ENCODE measurements around the gene CDHR1.

CDHR1 gene

GRCh38 chr10:84212014-84212413 is 17.7 kb downstream of the CDHR1 start:
- H3K4me1 ChIP-seq (ENCODE audit: control insufficient read depth, insufficient read depth, low read length, unreplicated experiment) = no peaks in the 10 kb centered on the region
- H3K27me3 ChIP-seq (ENCODE audit: insufficient read depth, low read length) = peaks cover 79% of the 10 kb centered on the region
- H3K79me2 ChIP-seq (ENCODE audit: control insufficient read depth, insufficient read depth, low read length, unreplicated experiment) = no peaks in the 10 kb centered on the region
- H3K27ac ChIP-seq (ENCODE audit: low read depth, low read length) = no peak overlapping the region
- no peaks in the 10 kb centered on the region for H3K36me3 ChIP-seq (ENCODE audit: insufficient read depth, low read length)
- H2AFZ ChIP-seq (ENCODE audit: low read length, unreplicated experiment) = no peak overlapping the region
- no peak overlapping the region for H3K4me3 ChIP-seq (ENCODE audit: low read depth, low read length)

- Histone ChIP-seq H3K4me1 (ENCODE audit: control insufficient read depth, insufficient read depth, low read length, unreplicated experiment) (no peaks in the 10 kb centered on the region), H2AFZ (ENCODE audit: low read length, unreplicated experiment) (no peak overlapping the region), H3K27me3 (ENCODE audit: insufficient read depth, low read length) (peaks cover 74% of the 10 kb centered on the region), H3K79me2 (ENCODE audit: control insufficient read depth, insufficient read depth, low read length, unreplicated experiment) (no peaks in the 10 kb centered on the region), H3K27ac (ENCODE audit: low read depth, low read length) (no peak overlapping the region), H3K4me3 (ENCODE audit: low read depth, low read length) (no peak overlapping the region), H3K36me3 (ENCODE audit: insufficient read depth, low read length) (no peaks in the 10 kb centered on the region)
These were observed 18.7 kb downstream of the CDHR1 start for GRCh38 chr10:84213076-84213475.

- Histone ChIP-seq H2AFZ (ENCODE audit: low read length, unreplicated experiment) (no peak overlapping the region), H3K27me3 (ENCODE audit: insufficient read depth, low read length) (peaks cover 74% of the 10 kb centered on the region), H3K79me2 (ENCODE audit: control insufficient read depth, insufficient read depth, low read length, unreplicated experiment) (no peaks in the 10 kb centered on the region), H3K36me3 (ENCODE audit: insufficient read depth, low read length) (no peaks in the 10 kb centered on the region), H3K4me3 (ENCODE audit: low read depth, low read length) (no peak overlapping the region), H3K27ac (ENCODE audit: low read depth, low read length) (no peak overlapping the region), H3K4me1 (ENCODE audit: control insufficient read depth, insufficient read depth, low read length, unreplicated experiment) (no peaks in the 10 kb centered on the region)
These were observed 19.8 kb downstream of the CDHR1 start for GRCh38 chr10:84214046-84214572.

GRCh38 chr10:84214612-84215235 is 20.4 kb downstream of the CDHR1 start:
- no peak overlapping the region for H2AFZ ChIP-seq (ENCODE audit: low read length, unreplicated experiment)
- H3K79me2 ChIP-seq (ENCODE audit: control insufficient read depth, insufficient read depth, low read length, unreplicated experiment) = no peaks in the 10 kb centered on the region
- peaks cover 75% of the 10 kb centered on the region for H3K27me3 ChIP-seq (ENCODE audit: insufficient read depth, low read length)
- no peak overlapping the region for H3K27ac ChIP-seq (ENCODE audit: low read depth, low read length)
- H3K36me3 ChIP-seq (ENCODE audit: insufficient read depth, low read length) = no peaks in the 10 kb centered on the region
- no peaks in the 10 kb centered on the region for H3K4me1 ChIP-seq (ENCODE audit: control insufficient read depth, insufficient read depth, low read length, unreplicated experiment)
- no peak overlapping the region for H3K4me3 ChIP-seq (ENCODE audit: low read depth, low read length)

- H3K79me2 ChIP-seq (ENCODE audit: control insufficient read depth, insufficient read depth, low read length, unreplicated experiment) = no peaks in the 10 kb centered on the region
These were observed 22.5 kb downstream of the CDHR1 start for GRCh38 chr10:84216834-84217233.

GRCh38 chr10:84217746-84218145 is 23.4 kb downstream of the CDHR1 start:
- Histone ChIP-seq H2AFZ (ENCODE audit: low read length, unreplicated experiment) (no peak overlapping the region), H3K4me3 (ENCODE audit: low read depth, low read length) (no peak overlapping the region), H3K27me3 (ENCODE audit: insufficient read depth, low read length) (peaks cover 81% of the 10 kb centered on the region), H3K27ac (ENCODE audit: low read depth, low read length) (no peak overlapping the region), H3K36me3 (ENCODE audit: insufficient read depth, low read length) (no peaks in the 10 kb centered on the region), H3K79me2 (ENCODE audit: control insufficient read depth, insufficient read depth, low read length, unreplicated experiment) (no peaks in the 10 kb centered on the region), H3K4me1 (ENCODE audit: control insufficient read depth, insufficient read depth, low read length, unreplicated experiment) (no peaks in the 10 kb centered on the region)

More at GRCh38 chr10:84216834-84217233, 22.5 kb downstream of the CDHR1 start:
- H3K4me1 ChIP-seq (ENCODE audit: control insufficient read depth, insufficient read depth, low read length, unreplicated experiment) = no peaks in the 10 kb centered on the region
- no peak overlapping the region for H3K27ac ChIP-seq (ENCODE audit: low read depth, low read length)
- no peak overlapping the region for H2AFZ ChIP-seq (ENCODE audit: low read length, unreplicated experiment)
- H3K36me3 ChIP-seq (ENCODE audit: insufficient read depth, low read length) = no peaks in the 10 kb centered on the region
- no peak overlapping the region for H3K4me3 ChIP-seq (ENCODE audit: low read depth, low read length)
- H3K27me3 ChIP-seq (ENCODE audit: insufficient read depth, low read length) = peaks cover 79% of the 10 kb centered on the region

GRCh38 chr10:84221916-84222315 is 27.6 kb downstream of the CDHR1 start:
- no peak overlapping the region for H3K4me3 ChIP-seq (ENCODE audit: low read depth, low read length)
- no peaks in the 10 kb centered on the region for H3K79me2 ChIP-seq (ENCODE audit: control insufficient read depth, insufficient read depth, low read length, unreplicated experiment)
- no peaks in the 10 kb centered on the region for H3K4me1 ChIP-seq (ENCODE audit: control insufficient read depth, insufficient read depth, low read length, unreplicated experiment)
- peaks cover 78% of the 10 kb centered on the region for H3K27me3 ChIP-seq (ENCODE audit: insufficient read depth, low read length)
- no peak overlapping the region for H3K27ac ChIP-seq (ENCODE audit: low read depth, low read length)
- no peak overlapping the region for H2AFZ ChIP-seq (ENCODE audit: low read length, unreplicated experiment)
- no peaks in the 10 kb centered on the region for H3K36me3 ChIP-seq (ENCODE audit: insufficient read depth, low read length)

- no peaks in the 10 kb centered on the region for H3K79me2 ChIP-seq (ENCODE audit: control insufficient read depth, insufficient read depth, low read length, unreplicated experiment)
- H3K27ac ChIP-seq (ENCODE audit: low read depth, low read length) = no peak overlapping the region
- H3K4me1 ChIP-seq (ENCODE audit: control insufficient read depth, insufficient read depth, low read length, unreplicated experiment) = no peaks in the 10 kb centered on the region
- no peak overlapping the region for H2AFZ ChIP-seq (ENCODE audit: low read length, unreplicated experiment)
- no peak overlapping the region for H3K4me3 ChIP-seq (ENCODE audit: low read depth, low read length)
- H3K27me3 ChIP-seq (ENCODE audit: insufficient read depth, low read length) = peaks cover 85% of the 10 kb centered on the region
- no peaks in the 10 kb centered on the region for H3K36me3 ChIP-seq (ENCODE audit: insufficient read depth, low read length)
These were observed 30.2 kb downstream of the CDHR1 start for GRCh38 chr10:84224411-84225028.

GRCh38 chr10:84225427-84226173 is 31.3 kb downstream of the CDHR1 start, which contains the start of gene LRIT2:
TSS of gene LRIT2 (minus strand) at chr10:84225544. CDS start at chr10:84225520, 24 bp downstream.
- no peaks in the 10 kb centered on the region for H3K36me3 ChIP-seq (ENCODE audit: insufficient read depth, low read length)
- peaks cover 86% of the 10 kb centered on the region for H3K27me3 ChIP-seq (ENCODE audit: insufficient read depth, low read length)
- no peak within 1 kb of the TSS for H2AFZ ChIP-seq (ENCODE audit: low read length, unreplicated experiment)
- no peaks in the 10 kb centered on the region for H3K4me1 ChIP-seq (ENCODE audit: control insufficient read depth, insufficient read depth, low read length, unreplicated experiment)
- no peak within 1 kb of the TSS for H3K4me3 ChIP-seq (ENCODE audit: low read depth, low read length)
- H3K79me2 ChIP-seq (ENCODE audit: control insufficient read depth, insufficient read depth, low read length, unreplicated experiment) = no peaks in the 10 kb centered on the region
- no peak within 1 kb of the TSS for H3K27ac ChIP-seq (ENCODE audit: low read depth, low read length)

GRCh38 chr10:84226616-84227015 is 32.3 kb downstream of the CDHR1 start:
- Histone ChIP-seq H3K4me1 (ENCODE audit: control insufficient read depth, insufficient read depth, low read length, unreplicated experiment) (no peaks in the 10 kb centered on the region), H3K36me3 (ENCODE audit: insufficient read depth, low read length) (no peaks in the 10 kb centered on the region), H3K27me3 (ENCODE audit: insufficient read depth, low read length) (peaks cover 86% of the 10 kb centered on the region), H2AFZ (ENCODE audit: low read length, unreplicated experiment) (no peak overlapping the region), H3K4me3 (ENCODE audit: low read depth, low read length) (no peak overlapping the region), H3K79me2 (ENCODE audit: control insufficient read depth, insufficient read depth, low read length, unreplicated experiment) (no peaks in the 10 kb centered on the region), H3K27ac (ENCODE audit: low read depth, low read length) (no peak overlapping the region)
